Ovary (tissue), 1 donor: ENCODE results near the gene DNAH6.

Source experiments
- EP300 ChIP-seq: sonication (generic); formaldehyde crosslinking; IDR thresholded peaks from one replicate; pipeline ENCODE4 v1.6.1; 2017; ENCODE audit warnings: antibody characterized with exemption
- POLR2A ChIP-seq: fragments of 450-650 bp; IDR thresholded peaks from one replicate; pipeline ENCODE4 v1.6.1; 2017; ENCODE audit warnings: antibody characterized with exemption, mild to moderate bottlenecking, moderate library complexity

GRCh38 chr2:84732897-84733778 lies 216.8 kb downstream of the DNAH6 start:
- TF ChIP-seq POLR2A: no peak
- TF ChIP-seq EP300: no peak
